HG03558 (cell line): ENCODE results near the gene SHANK2.

ENCODE experiments used
- ATAC-seq: cut with Tn5 transposase; IDR thresholded peaks from one replicate; pipeline ENCODE4 v1.9.1; 2021; ENCODE audit warnings: moderate number of reproducible peaks; ENCODE audit not compliant: unreplicated experiment; ENCODE audit errors: extremely low read depth

SHANK2 gene

DNA sequence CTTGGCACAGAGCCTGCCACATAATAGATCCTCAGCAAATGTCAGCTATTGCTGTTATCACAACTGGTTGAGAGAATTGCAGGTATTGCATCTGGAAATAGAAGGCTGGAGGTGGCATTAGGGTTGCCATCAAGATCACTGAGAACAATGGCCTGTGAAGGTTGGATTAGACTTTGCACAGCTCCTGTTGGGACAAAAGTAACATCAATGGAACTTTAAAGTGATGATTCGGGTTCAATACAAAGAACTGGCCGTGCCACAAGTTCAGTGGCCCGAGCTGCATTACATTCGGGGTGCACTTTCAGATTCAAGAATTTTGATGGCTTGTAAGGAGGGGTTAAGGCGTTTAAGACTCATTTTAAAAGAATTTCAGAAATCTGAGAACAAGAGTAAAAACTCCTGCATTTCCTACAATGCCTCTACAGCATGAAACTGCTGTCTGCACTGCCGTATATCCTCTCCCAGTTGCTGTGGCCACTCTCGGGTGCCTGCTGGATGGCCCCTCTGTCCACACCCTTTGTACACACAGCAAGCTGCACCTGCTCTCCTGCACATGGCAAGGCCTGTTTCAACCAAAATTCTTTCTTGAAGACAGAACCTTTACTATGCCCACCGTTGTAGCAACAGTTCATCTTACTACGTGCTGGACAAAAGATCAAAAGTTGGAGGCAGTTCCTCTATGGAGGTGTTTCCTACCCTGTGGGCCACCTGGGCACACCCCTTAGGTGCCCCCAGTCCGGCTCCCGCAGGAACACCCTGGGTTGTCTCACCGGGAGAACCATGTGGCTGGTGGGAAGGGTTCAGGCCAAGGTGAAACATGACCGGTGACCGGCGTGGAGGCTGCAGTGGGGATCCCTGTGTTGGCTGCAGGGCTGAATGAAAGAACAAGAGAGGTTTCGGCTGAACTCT lies 17.5 kb upstream of the SHANK2 start:
- no peak for ATAC-seq

DNA sequence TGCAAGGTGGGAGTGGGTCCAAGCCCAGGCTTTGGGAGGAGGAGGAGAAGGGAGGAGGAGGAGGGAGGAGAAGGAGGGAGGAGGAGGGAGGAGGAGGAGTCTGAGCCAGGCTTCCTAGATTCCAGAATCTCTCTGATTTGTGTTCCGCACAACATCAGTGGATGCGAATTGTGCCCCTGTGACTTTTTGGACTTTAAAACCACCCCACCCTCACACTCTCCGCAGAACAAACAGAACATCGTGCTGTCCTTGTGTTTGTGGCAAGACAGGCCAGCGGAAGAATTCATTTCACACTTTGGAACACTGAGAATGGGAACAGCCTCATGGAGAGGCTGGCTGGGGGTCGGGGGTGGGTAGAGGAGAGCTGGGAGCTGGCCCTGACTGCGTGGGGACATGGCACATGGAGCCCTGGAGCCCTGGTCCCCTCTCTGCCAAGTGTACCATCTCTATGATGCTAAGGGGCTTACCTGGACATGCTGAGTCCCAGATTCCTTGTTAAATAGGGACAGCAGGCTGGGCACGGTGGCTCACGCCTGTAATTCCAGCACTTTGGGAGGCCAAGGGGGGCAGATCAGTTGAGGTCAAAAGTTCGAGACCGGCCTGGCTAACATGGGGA lies 16.4 kb upstream of the SHANK2 start:
- no peak for ATAC-seq

DNA sequence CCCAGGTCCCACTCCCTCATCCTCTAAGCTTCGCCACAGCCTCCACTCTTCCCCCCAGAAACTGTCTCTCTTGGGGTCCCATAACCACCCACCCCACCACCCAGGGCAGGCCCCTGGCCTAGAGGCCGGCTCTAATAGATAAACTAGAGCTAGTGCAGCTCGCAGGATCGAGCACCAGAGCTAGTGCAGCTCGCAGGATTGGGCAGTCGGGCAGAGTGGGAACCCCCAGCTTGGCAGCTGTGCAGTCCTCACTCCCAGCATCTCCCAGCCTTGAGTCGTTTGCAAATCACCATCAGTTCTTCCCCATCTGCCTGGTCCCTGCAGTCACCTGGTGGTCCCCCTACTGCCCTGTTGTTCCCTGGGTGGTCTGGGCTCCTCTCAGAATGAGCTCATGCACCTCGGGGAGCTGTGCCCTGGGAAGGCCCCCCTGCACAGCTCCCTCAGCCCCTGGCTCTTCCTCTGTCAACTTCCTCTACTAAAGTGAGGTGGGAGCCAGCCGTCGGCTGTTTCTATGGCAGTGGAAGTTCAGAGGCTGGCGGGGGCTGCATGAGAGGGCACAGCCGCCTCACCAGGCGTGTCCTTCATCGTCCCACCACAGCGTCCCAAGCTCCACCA lies 15.5 kb upstream of the SHANK2 start:
- no peak for ATAC-seq

DNA sequence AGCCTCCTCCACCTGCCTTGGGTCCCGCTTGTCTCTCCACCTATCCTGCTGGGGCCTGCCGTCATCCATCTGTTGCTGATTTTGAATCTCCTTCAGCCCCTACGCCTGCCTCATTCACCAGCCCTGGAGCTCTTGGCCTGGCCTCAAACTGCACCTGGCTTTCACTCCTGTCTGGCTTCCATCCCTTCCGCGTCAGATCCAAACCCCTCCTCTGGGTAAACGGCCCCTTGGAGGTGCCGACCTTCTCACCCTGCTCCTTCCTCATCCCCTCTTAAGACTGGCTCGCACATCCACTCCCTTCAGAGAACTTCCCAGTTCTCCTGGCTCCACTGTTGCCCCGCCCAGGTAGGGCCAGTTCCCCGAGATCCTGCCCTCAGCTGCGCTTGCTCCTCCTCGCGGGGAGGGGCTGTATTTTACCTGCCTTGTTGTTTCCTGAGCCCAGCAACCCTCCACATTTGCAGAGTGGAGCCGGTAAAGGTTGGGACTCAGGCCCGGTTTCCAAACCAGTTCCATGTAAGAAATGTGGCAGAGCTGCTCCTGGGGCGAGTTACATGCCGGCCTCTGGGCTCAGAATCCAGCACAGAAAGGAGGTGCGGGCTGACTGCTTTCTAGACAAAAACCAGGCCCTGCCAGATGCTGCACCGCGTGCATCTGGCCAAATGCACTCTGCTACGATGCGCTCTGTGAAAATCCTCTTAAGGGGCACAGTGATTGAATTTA lies 13.9 kb upstream of the SHANK2 start:
- no peak for ATAC-seq

DNA sequence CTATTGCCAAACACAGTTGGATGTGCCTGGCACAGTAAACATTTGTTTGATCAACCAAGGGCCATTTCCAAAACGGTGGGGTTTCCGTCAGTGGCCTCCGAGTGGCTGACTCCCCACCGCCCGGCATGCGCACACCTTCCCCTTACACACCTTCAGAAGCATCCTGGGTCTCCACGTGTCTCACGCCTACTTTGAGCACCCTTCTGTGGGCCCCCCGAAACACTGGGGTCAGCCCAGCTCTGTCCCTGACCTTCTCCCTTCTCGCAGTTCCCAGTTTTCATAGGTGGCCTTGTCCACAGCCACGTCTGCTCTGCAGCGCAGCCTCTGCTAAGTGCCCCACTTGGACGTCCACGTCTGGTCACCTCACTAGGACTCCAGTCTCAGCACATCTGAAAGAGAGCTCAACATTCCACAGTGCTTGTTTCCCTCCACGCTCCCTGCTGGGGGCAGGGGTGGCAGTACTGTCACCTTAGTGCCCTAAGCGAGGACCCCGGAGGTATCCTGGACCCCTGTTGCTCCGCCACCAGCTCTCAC lies 13.2 kb upstream of the SHANK2 start:
- no peak for ATAC-seq

DNA sequence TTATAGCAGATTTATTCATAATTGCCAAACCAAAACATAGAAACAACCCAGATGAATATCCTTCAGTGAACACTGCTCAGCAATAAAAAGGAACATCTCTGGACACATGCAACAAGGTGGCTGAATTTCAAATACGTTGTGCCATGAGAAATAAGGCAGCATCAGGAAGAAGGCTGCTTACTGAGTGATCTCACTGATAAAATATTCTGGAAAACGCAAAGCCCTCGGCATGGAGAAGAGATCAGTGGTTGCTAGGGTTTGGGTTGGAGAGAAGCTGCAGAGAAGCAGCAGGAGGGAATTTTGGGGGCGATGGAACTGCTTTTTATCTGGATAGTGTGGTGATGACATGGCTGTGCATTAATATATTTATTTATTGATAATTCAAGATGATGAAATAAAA lies 11.0 kb upstream of the SHANK2 start:
- ATAC-seq, result no peak

DNA sequence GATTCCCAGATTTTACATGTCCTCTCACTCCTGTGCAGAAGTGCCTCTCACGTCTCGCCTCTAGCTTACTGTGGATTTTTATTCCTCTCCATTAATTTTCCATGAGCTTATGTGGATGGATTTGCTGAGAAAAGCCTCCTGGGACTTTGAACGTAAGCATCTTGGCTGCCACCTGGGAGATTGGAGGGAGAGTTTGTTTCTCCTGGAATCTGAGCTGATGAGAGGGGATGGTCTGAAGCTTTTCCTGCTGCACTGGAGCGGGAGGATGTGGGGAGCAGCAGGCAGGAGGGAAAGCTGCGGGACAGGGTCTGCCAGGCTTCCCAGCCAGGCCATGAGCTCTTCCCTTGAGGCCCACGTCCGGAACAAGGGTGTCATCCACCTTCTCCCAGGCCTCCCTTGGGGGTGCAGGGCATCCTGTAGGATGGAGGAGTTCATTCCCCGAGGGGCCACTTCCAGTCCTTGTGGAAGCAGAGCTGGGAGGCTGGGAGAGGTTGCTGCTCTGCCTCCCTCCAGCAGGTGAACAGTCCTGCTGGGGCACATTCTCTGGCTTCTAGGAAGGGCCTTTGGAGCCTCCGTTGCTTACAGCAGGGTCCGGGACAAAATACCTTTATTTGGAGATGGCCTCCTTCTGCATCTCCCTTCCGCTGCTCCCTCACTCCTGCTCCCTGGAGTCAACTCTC lies 3.6 kb upstream of the SHANK2 start:
- ATAC-seq, result no peak

DNA sequence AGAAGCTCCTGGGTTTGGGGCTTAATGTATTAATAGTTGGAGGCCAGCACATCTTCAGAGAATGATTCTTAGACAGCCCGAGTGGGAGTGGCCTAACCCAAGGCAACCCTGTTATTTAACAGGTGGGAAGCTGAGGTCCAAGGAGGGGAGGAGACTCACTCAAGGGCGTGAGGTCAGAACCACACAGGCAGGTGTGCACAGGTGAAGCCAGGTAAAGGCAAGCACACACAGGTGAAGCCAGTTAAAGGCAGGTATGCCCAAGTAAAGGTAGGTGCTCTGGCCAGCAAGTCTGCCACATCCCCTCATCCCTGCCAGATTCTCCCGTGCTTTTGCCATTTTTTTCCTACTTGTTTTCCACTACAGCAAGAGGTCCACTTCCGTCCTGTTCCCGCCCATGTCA lies 2.9 kb upstream of the SHANK2 start:
- no peak for ATAC-seq

DNA sequence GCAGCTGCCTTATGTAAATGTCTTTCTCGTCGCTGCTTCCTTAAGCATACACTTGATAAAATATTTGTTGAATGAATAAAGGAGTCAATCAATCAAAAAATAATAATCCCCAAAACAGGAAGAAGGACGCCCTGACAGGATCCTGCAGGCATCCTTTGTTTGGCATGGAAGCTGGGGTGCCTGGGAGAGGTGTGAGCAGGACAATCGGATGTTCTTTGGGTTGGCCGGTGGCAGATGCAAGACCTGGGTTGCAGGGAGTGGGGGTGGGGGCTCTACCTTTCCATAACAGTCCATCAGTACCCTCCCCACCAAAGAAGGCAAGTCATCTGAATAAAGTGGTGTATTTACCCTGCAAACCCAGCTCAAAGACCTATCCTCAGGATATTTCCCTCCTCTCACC lies 1.4 kb upstream of the SHANK2 start:
- ATAC-seq, result no peak

DNA sequence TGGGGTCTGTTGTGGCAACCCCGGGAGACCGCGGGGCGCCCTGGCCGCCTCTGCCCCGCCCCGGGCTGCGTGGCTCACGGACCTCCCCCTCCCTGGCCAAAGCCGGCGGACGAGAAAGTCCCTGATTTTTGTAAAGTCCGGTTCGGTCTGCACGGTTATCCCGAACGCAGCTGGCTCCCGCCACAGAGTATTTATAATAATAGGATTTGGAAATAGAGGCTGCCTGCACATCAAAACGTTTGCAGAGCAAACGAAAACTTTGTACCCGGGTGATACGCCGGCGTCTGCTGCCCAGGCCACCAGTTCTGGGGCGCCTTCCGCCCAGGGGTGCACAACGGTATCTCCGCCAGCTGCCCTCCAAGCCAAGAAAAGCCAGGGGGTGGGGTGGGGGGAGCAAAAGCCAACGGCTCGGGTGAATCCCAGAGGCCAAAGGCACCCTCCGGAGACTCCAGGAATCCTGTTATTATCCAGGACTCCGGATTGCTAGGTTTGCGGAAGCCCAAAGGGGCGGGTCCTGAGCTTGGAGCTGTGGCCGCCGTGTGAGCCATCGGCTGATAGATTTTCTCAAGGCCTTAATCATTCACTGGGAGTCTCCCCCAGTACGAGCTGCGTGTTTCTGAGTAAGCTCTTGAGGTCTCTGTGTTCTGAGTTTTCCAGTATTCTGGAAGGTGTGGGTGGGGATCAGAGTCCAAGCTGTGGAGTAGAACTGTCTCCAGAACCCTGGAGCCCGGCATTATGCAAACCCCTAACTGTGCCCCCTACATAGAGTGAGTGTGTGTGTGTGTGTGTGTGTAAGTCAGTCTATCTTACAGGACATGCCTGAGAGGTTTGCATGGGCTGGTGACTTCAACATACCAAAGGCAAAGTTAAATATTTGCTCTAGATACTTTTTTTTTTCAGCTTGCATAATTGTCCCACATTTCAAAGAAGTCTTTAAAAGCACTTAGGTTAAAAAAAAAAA lies 673 bp upstream of the SHANK2 start:
- no peak for ATAC-seq

DNA sequence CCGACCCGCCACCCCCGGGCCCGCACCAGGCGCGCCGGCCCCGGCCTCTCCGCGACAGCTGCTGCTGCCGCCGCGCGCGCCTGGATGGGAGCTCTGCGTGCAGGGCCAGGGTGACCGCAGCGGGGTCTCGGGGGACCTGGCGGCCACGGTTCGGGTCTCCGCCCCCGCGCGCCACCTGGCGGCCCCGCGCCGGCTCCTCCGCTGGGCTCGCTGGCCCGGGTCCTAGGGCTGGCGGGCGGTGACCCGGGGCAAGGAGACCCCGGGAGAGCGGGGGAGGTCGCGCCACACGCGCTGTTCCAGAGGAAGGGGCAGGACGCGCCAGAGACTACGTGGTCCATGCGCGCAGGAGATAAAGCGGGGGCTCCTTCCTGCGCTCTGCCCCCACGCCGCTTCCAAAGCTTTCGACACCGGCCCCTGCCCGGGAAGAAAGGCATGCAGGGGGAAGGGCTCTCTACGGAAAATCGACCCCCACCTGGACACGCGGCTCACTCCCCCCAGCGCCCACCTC lies 562 bp downstream of the SHANK2 start:
- ATAC-seq, result no peak

DNA sequence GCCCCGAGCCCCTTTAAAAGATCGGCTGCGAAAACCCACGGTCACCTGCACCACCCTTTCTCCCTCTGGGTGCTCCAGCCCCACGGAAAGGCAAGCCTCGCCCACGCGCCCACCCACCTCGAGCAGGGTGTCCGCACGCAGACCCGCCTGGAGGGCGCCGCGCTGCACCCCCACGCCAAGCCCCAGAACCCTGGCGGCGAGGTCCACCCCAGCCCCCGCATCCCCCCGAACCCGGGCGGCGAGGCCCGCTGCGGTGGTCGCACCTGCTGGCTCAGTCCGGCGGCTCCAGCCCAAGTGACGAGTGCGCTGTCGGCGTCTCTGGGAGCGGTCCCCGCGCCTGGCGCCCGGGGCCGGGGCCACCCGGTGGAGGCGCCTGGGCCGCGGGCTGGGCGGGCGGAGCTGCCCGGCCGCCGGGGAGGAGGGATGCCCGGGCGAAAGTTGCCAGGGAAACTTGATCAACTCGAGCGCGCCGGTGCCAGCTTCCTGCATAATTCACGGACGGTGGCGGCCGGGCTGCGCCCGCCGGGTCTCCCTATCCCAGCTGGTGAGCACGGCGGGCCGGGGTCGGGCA lies 1.1 kb downstream of the SHANK2 start:
- ATAC-seq, result no peak

DNA sequence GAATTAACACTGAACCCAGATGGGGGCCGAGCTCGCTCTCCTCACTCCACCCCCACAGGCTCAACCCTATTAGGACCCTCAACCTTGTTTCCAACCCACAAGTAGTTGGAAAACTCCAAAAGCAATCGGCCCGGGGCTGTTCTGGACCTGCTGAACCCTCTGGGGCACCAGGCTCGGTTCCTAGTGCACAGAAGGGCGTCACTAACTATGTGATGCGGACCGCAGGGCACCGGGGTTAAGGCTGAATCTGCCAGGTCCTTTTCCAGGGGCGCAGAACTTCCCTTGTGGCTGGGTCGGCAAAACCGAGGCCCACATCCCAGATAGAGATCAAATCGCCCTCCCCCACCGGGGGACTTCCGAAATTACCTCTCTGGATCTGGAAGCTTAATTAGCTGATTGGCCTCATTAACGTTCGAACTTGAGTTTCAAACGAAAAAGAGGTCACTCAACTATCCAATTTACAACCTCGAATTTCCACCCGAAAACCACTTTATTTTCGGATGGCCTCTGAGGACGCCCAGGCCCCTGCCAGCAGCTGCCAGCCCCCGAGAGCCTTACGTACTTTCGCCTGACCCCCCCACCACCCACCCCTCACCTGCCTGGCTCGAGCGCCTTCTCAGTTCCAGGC lies 1.7 kb downstream of the SHANK2 start:
- ATAC-seq, result no peak

DNA sequence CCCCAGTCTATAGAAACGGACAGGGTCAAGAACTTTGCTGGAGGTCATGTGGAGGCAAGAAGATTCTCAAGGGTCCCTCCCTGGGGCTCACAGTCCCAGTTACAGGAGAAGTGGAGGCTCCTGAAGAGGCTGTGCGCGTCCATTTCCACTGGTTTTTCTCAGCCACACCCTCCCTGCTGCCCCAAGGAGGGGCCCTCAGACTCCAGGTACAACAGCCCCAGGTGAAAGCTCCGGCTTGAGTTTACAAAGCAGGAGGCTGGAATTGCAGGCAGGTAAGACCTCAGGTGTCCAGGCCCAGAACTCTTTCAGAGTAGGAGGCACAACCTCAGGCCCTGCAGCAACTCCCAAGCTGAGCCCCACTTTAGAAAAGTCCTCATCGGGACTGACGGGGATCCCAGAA lies 3.1 kb downstream of the SHANK2 start:
- ATAC-seq, result no peak

DNA sequence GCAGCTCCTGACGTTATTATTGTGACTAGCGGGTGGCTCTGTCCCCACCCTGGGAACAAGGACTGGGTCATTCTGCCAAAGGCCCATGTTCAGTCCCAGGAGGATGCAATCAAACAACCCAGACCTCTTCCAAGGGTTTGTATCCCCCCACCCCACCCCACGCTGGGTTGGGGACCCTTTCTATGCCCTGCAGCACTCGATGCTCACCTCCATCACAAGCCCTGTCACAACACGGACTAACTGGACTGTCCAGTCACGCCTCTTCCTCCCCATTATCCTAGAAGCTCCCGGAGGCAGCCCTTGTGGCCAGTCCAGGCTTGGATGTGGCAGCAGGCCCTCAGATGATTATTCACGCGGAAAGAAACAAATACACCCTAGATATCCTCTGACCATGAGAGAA lies 3.7 kb downstream of the SHANK2 start:
- ATAC-seq, result no peak

DNA sequence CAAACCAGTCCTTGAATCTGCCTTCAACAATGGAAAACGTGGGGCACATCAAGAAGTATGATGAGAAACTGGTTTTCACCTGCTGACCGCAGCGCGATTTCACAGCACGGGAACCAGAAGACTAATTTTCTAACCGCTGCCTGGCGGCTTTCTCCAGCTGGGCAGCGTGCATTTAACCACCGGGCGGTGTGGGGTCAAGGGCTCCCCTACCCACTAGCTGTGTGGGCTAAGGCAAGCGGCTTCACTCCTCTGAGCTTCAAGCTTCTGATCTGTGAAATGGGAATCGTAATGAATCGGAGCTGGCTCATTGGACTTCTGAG lies 4.2 kb downstream of the SHANK2 start:
- ATAC-seq, result no peak

DNA sequence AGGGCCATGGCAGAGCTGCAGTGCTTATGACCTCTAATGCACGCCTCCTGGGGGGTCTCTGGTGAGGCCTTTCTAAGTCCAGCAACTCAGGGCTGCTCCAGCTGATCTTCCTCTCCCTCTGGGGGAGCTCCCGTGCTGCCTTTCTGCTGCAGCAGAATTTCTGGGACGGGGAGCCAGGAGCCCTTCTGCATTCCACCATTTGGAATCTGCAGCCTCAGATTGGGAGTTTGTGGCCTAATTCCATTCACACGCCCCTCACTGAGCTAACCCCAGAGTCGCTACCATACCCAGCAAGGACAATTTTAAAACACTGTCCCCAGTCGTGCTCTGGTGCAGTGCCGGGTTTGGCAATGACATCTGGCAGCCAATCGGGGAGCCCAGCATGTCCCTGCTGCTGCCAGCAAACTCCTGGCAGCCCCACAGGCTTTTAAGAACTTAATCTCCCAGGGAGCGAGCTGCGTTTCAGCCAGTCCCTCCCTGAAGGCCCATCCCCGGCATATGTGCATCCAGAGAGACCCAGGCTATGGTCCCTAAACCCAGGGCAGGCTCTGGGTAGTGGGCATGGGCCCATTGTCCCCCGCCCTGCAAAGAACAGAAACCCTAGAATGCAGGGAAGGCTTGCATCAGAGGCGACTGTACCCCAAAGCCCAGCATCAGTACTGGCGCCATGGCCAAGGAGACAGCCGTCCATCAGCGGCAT lies 4.7 kb downstream of the SHANK2 start:
- ATAC-seq, result no peak

DNA sequence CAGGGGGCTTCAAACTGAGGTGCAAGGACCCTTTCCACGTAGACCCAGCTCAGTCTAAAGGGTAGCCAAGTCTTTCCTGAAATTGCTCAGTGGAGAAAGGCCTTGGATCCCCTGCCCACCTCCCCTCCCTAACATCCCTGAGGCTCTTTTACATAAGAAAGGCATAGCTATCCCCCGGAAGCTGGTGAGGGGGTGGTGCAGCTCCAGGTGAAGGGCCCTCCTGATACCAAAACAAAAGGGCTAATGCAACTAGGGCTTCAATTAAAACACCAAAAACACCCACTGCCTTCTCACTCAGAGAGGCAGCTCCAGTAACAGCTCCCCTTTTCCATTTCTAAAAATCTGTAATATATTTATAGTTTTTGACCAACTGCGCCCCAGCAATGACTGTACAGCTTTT lies 5.8 kb downstream of the SHANK2 start:
- ATAC-seq, result no peak
